SK-N-SH (cell line): ENCODE results near the gene GRM8. TPM values are rescaled to one million over a fixed set of nuclear protein-coding genes. Genes with fewer than 3 reads are reported as not detected.

Experiments used
- CTCF ChIA-PET: fragments of 300-600, 350-600 bp; formaldehyde crosslinking; extraction: SDS; loops from one replicate; lab custom pipeline; 2021; lab: Yijun Ruan, JAX
- POLR2A ChIA-PET: fragments of 350-600 bp; sonication (Branson Sonifier 250); formaldehyde crosslinking; extraction: SDS; loops from one replicate; lab custom pipeline; 2020; ENCODE audit warnings: antibody characterized with exemption, inconsistent platforms; lab: Yijun Ruan, JAX
- DNase-seq: peaks from one replicate; pipeline ENCODE4 v3.0.0; 2012
- H2AFZ ChIP-seq: fragments of 200-600 bp; sonication (generic); 2 replicates; pipeline ENCODE4 v1.8.1; 2016; ENCODE audit warnings: antibody characterized with exemption, mild to moderate bottlenecking, low read depth
- H3F3A ChIP-seq: fragments of 200-600 bp; sonication (generic); replicated peaks from 2 replicates; pipeline ENCODE3; 2016; ENCODE audit warnings: antibody characterized with exemption, mild to moderate bottlenecking; ENCODE audit not compliant: insufficient read depth
- H3K27ac ChIP-seq, 2 experiments: fragments of 200-500 bp in 1 of 2; fragments of 200-600 bp in 1 of 2; sonication (Bioruptor generic) in 1 of 2; sonication (generic), shearing (Covaris generic) in 1 of 2; 2 replicates each; pipeline versions ENCODE4 v1.5.1 to v1.6.1; 2014 to 2016; ENCODE audit warnings: low read depth in 2 of 2, inconsistent platforms in 1 of 2, low read length in 1 of 2, mild to moderate bottlenecking in 1 of 2, mixed read lengths in 1 of 2
- H3K27me3 ChIP-seq: fragments of 200-600 bp; sonication (generic), shearing (Covaris generic); 2 replicates; pipeline ENCODE4 v1.6.1; 2016; ENCODE audit warnings: mixed run types; ENCODE audit not compliant: insufficient read depth
- H3K36me3 ChIP-seq, 2 experiments: fragments of 200-500 bp in 1 of 2; fragments of 200-600 bp in 1 of 2; sonication (Bioruptor generic) in 1 of 2; sonication (generic) in 1 of 2; replicated peaks in 1 of 2; 2 replicates each; pipeline versions ENCODE3 to v1.5.1; 2014 to 2016; ENCODE audit warnings: low read length in 1 of 2, mild to moderate bottlenecking in 1 of 2; ENCODE audit not compliant: insufficient read depth in 2 of 2, control insufficient read depth in 1 of 2
- H3K4me1 ChIP-seq, 2 experiments: fragments of 200-500 bp in 1 of 2; fragments of 200-600 bp in 1 of 2; sonication (Bioruptor generic) in 1 of 2; sonication (generic), shearing (Covaris generic) in 1 of 2; 2 replicates each; pipeline versions ENCODE4 v1.5.1 to v1.6.1; 2014 to 2016; ENCODE audit warnings: low read depth in 1 of 2, low read length in 1 of 2, mixed run types in 1 of 2; ENCODE audit not compliant: insufficient read depth in 2 of 2, control insufficient read depth in 1 of 2
- H3K4me2 ChIP-seq: fragments of 200-600 bp; sonication (generic), shearing (Covaris generic); 2 replicates; pipeline ENCODE4 v1.6.1; 2017; ENCODE audit warnings: mixed run types
- H3K4me3 ChIP-seq, 2 experiments: fragments of 200-500 bp in 1 of 2; fragments of 200-600 bp in 1 of 2; sonication (Bioruptor generic) in 1 of 2; sonication (generic), shearing (Covaris generic) in 1 of 2; 2 replicates each; pipeline versions ENCODE4 v1.5.1 to v1.8.1; 2014 to 2016; ENCODE audit warnings: low read depth in 2 of 2, inconsistent platforms in 1 of 2, low read length in 1 of 2, mild to moderate bottlenecking in 1 of 2, mixed read lengths in 1 of 2, moderate library complexity in 1 of 2
- H3K79me2 ChIP-seq: fragments of 200-600 bp; sonication (generic); 2 replicates; pipeline ENCODE4 v1.8.1; 2017; ENCODE audit warnings: mild to moderate bottlenecking; ENCODE audit not compliant: insufficient read depth
- H3K9ac ChIP-seq: fragments of 200-600 bp; sonication (generic); 2 replicates; pipeline ENCODE4 v1.6.1; 2017; ENCODE audit warnings: mixed run types
- H3K9me2 ChIP-seq: fragments of 200-600 bp; sonication (generic); 2 replicates; pipeline ENCODE4 v1.6.1; 2017; ENCODE audit warnings: mixed run types
- H3K9me3 ChIP-seq: fragments of 200-600 bp; sonication (generic); 2 replicates; pipeline ENCODE4 v1.6.1; 2017; ENCODE audit warnings: mixed run types, mild to moderate bottlenecking, moderate library complexity
- H4K20me1 ChIP-seq: fragments of 200-600 bp; sonication (generic); 2 replicates; pipeline ENCODE4 v1.6.1; 2017; ENCODE audit warnings: mild to moderate bottlenecking, mixed run types; ENCODE audit not compliant: insufficient read depth
- MAX ChIP-seq: IDR thresholded peaks from 2 replicates; pipeline ENCODE4 v1.4.0; 2012; ENCODE audit warnings: low read depth
- MXI1 ChIP-seq: IDR thresholded peaks from 2 replicates; pipeline ENCODE4 v1.6.1; 2012; ENCODE audit warnings: mild to moderate bottlenecking, low read depth, low read length, improper control_type of control experiment
- NFIC ChIP-seq: IDR thresholded peaks from 2 replicates; pipeline ENCODE4 v1.4.0; 2012; ENCODE audit warnings: borderline replicate concordance
- NRF1 ChIP-seq: IDR thresholded peaks from 2 replicates; pipeline ENCODE4 v1.6.1; 2012; ENCODE audit warnings: low read depth, mild to moderate bottlenecking, low read length
- PBX3 ChIP-seq: IDR thresholded peaks from 2 replicates; pipeline ENCODE4; 2012
- RAD21 ChIP-seq: IDR thresholded peaks from 2 replicates; pipeline ENCODE4 v1.6.1; 2012; ENCODE audit warnings: mild to moderate bottlenecking, low read length
- RCOR1 ChIP-seq: fragments of 150-350 bp; IDR thresholded peaks from 2 replicates; pipeline ENCODE4 v1.6.1; 2017; ENCODE audit warnings: antibody characterized with exemption, low read length
- RFX5 ChIP-seq: IDR thresholded peaks from 2 replicates; pipeline ENCODE4 v1.6.1; 2012; ENCODE audit warnings: mild to moderate bottlenecking, improper control_type of control experiment, low read length
- SMC3 ChIP-seq: IDR thresholded peaks from 2 replicates; pipeline ENCODE4 v1.6.1; 2012; ENCODE audit warnings: low read depth, low read length, improper control_type of control experiment
- TAF1 ChIP-seq: IDR thresholded peaks from 2 replicates; pipeline ENCODE4 v1.6.1; 2012; ENCODE audit warnings: low read depth, mild to moderate bottlenecking, low read length, moderate library complexity, borderline replicate concordance
- TCF12 ChIP-seq: IDR thresholded peaks from 2 replicates; pipeline ENCODE4 v1.4.0; 2012
- USF1 ChIP-seq: IDR thresholded peaks from 2 replicates; pipeline ENCODE4 v1.4.0; 2012; ENCODE audit warnings: low read depth, borderline replicate concordance
- WGBS: methylation state at CpG from one replicate; pipeline ENCODE4 v1.1.6; 2017; ENCODE audit warnings: low lambda C conversion rate; 5-methylcytosine and 5-hydroxymethylcytosine counted together
- polyA plus RNA-seq, 3 experiments: library from polyadenylated mRNA; depleted of rRNA; stranded (reverse); fragments of >200 nt; gene quantifications; 2 replicates each; pipeline ENCODE4 v1.2.3, GENCODE V29; 2012
- TF ChIP-seq, protein P1 (sequence below): IDR thresholded peaks from 2 replicates; pipeline ENCODE4 v1.6.1; 2012; ENCODE audit warnings: mild to moderate bottlenecking, low read depth, low read length, moderate library complexity
- TF ChIP-seq, protein P2 (sequence below): fragments of 150-350 bp; IDR thresholded peaks from 2 replicates; pipeline ENCODE4 v1.6.1; 2017; ENCODE audit warnings: antibody characterized with exemption, low read length, low read depth, borderline replicate concordance
- TF ChIP-seq, protein P3 (sequence below): fragments of 200-600 bp; sonication (generic); IDR thresholded peaks from 2 replicates; pipeline ENCODE4 v1.6.1; 2017; ENCODE audit warnings: antibody characterized with exemption, mild to moderate bottlenecking, moderate library complexity

GRM8 gene
- polyA plus RNA-seq, 1 of the 3 experiments (the other 2 are of a cell fraction): 0.10 TPM

GRCh38 chr7:127154101-127154500, 98.6 kb downstream of the GRM8 start:
- WGBS: 31% methylated on average over 3 of the region's 3 CpGs
- DNase-seq: no peak
- Histone ChIP-seq H3K9ac (no peak overlapping the region), H3K9me3 (peaks cover 2% of the 10 kb centered on the region; the same call in 1 of the 2 replicates), H3K79me2 (no peaks in the 10 kb centered on the region), H3K4me1 (no peaks in the 10 kb centered on the region), H3K9me2 (no peaks in the 10 kb centered on the region), H3K4me2 (no peak overlapping the region), H3K27ac (no peak overlapping the region), H3F3A (no peaks in the 10 kb centered on the region), H3K4me3 (no peak overlapping the region), H2AFZ (no peak overlapping the region), H3K27me3 (no peaks in the 10 kb centered on the region), H4K20me1 (no peaks in the 10 kb centered on the region), H3K36me3 (no peaks in the 10 kb centered on the region)
- POLR2A ChIA-PET: no interaction called here
- no peak for TF ChIP-seq MAX
- CTCF ChIA-PET: interaction anchor here (0.9 kb wide), 1 partner anchor 18 kb away, joined by 3 read pairs; no protein-coding TSS in a partner anchor

GRCh38 chr7:127153315-127153714, 99.4 kb downstream of the GRM8 start:
- DNase-seq: no peak
- H3K4me2 ChIP-seq: no peak overlapping the region
- no peaks in the 10 kb centered on the region for H3K9me2 ChIP-seq
- WGBS: 48% methylated on average over 3 of the region's 3 CpGs
- H3K9me3 ChIP-seq: no peaks in the 10 kb centered on the region
- TF ChIP-seq PBX3: no peak
- TF ChIP-seq TCF12: no peak
- no peak for TF ChIP-seq USF1
- no peak for TF ChIP-seq RAD21
- TF ChIP-seq, protein P1, sequence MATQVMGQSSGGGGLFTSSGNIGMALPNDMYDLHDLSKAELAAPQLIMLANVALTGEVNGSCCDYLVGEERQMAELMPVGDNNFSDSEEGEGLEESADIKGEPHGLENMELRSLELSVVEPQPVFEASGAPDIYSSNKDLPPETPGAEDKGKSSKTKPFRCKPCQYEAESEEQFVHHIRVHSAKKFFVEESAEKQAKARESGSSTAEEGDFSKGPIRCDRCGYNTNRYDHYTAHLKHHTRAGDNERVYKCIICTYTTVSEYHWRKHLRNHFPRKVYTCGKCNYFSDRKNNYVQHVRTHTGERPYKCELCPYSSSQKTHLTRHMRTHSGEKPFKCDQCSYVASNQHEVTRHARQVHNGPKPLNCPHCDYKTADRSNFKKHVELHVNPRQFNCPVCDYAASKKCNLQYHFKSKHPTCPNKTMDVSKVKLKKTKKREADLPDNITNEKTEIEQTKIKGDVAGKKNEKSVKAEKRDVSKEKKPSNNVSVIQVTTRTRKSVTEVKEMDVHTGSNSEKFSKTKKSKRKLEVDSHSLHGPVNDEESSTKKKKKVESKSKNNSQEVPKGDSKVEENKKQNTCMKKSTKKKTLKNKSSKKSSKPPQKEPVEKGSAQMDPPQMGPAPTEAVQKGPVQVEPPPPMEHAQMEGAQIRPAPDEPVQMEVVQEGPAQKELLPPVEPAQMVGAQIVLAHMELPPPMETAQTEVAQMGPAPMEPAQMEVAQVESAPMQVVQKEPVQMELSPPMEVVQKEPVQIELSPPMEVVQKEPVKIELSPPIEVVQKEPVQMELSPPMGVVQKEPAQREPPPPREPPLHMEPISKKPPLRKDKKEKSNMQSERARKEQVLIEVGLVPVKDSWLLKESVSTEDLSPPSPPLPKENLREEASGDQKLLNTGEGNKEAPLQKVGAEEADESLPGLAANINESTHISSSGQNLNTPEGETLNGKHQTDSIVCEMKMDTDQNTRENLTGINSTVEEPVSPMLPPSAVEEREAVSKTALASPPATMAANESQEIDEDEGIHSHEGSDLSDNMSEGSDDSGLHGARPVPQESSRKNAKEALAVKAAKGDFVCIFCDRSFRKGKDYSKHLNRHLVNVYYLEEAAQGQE: no peak
- TF ChIP-seq NRF1: no peak
- TF ChIP-seq RFX5: no peak
- TF ChIP-seq, protein P2, sequence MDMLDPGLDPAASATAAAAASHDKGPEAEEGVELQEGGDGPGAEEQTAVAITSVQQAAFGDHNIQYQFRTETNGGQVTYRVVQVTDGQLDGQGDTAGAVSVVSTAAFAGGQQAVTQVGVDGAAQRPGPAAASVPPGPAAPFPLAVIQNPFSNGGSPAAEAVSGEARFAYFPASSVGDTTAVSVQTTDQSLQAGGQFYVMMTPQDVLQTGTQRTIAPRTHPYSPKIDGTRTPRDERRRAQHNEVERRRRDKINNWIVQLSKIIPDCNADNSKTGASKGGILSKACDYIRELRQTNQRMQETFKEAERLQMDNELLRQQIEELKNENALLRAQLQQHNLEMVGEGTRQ: no peak
- no peak for TF ChIP-seq SMC3
- TF ChIP-seq MXI1: no peak
- TF ChIP-seq RCOR1: no peak
- no peak for TF ChIP-seq TAF1
- no peak for TF ChIP-seq NFIC
- TF ChIP-seq, protein P3, sequence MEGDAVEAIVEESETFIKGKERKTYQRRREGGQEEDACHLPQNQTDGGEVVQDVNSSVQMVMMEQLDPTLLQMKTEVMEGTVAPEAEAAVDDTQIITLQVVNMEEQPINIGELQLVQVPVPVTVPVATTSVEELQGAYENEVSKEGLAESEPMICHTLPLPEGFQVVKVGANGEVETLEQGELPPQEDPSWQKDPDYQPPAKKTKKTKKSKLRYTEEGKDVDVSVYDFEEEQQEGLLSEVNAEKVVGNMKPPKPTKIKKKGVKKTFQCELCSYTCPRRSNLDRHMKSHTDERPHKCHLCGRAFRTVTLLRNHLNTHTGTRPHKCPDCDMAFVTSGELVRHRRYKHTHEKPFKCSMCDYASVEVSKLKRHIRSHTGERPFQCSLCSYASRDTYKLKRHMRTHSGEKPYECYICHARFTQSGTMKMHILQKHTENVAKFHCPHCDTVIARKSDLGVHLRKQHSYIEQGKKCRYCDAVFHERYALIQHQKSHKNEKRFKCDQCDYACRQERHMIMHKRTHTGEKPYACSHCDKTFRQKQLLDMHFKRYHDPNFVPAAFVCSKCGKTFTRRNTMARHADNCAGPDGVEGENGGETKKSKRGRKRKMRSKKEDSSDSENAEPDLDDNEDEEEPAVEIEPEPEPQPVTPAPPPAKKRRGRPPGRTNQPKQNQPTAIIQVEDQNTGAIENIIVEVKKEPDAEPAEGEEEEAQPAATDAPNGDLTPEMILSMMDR: no peak
- ChIA-PET CTCF (interaction anchor here (1.2 kb wide), 2 partner anchors 54 to 101 kb away, joined by 3 to 4 read pairs; no protein-coding TSS in a partner anchor), POLR2A (no interaction called here)
- H3K27ac ChIP-seq: no peak overlapping the region
- no peak overlapping the region for H3K4me3 ChIP-seq
- no peaks in the 10 kb centered on the region for H3K4me1 ChIP-seq
- no peak overlapping the region for H2AFZ ChIP-seq
- H3K36me3 ChIP-seq: no peaks in the 10 kb centered on the region
- no peak overlapping the region for H3K9ac ChIP-seq
- H4K20me1 ChIP-seq: no peaks in the 10 kb centered on the region
- H3K27me3 ChIP-seq: no peaks in the 10 kb centered on the region
- H3K79me2 ChIP-seq: no peaks in the 10 kb centered on the region
- H3F3A ChIP-seq: no peaks in the 10 kb centered on the region
